HG03095 (cell line): ENCODE measurements around the gene RSBN1L.

Experiments
- ATAC-seq: cut with Tn5 transposase; IDR thresholded peaks from one replicate; pipeline ENCODE4 v1.9.1; 2021; ENCODE audit warnings: moderate library complexity; ENCODE audit not compliant: unreplicated experiment

The RSBN1L gene

GRCh38 chr7:77727936-77728701, 31.9 kb downstream of the RSBN1L start:
- ATAC-seq = no peak

DNA sequence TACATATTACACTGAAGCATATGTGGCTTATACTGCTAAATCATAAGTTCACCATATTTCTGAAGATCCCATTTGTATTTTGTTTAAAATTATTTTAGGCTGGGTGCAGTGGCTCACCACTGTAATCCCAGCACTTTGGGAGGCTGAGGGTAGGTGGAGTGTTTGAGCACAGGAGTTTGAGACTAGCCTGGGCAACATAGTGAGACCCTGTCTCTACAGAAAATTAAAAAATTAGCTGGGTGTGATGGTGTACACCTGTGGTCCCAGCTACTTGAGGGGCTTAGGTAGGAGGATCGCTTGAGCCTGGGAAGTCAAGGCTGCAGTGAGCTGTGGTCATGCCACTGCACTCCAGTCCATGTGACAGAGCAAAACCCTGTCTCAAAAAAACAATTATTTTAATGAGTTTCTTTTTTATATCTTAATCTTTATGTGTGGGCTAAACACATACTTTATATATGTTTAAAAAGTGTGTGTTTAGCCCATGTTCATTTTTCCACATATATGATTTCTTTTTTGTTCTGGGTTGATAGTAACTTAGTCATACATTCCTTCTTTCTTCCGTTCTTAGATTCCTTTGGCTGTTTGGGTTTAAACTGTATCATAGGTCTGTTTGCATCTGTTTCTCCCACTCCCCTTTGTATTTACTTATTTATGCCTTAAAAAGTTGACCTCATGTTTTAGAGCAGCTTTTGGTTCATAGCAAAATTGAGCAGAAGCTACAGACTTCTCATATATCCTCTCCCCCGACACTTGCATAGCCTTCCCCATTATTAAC, 33.5 kb downstream of the RSBN1L start:
- no peak for ATAC-seq

DNA sequence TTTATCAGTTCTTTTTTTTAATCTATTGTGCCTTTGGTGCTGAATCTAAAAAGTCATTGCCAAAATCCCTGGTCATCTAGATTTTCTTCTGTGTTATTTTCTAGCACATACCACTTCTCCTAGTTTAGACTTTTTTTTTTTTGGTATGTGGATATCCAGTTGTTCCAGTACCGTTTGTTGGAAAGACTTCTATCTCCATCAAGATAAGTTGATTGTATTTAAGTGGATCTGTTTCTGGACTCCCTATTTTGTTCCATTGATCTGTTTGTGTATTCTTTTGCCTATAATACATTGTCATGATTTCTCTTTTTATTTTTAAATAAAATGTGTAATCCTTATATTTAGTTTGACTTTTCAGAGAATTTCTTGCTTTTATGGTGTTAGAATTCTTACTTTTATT, 35.5 kb downstream of the RSBN1L start:
- no peak for ATAC-seq

- no peak for ATAC-seq
Measured at GRCh38 chr7:77734659-77735421, 38.6 kb downstream of the RSBN1L start.

DNA sequence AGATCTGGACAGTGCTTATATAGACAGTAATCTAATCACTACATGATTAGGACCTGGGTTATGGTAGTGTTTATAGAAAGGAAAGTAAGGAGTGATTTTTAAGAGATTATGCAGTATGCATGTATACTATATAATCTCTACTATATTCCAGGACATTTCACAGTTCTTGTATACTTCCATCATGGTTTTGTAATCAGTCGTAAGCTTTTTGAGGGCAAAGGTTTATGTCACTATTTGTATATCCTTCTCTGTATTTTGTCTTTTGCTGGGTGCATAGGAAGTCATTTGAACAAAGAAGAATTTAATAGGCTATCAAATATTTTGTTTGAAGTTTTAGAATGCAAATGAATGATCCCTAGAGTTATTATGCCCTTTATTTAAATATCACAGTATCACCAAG, 39.2 kb downstream of the RSBN1L start:
- no peak for ATAC-seq

DNA sequence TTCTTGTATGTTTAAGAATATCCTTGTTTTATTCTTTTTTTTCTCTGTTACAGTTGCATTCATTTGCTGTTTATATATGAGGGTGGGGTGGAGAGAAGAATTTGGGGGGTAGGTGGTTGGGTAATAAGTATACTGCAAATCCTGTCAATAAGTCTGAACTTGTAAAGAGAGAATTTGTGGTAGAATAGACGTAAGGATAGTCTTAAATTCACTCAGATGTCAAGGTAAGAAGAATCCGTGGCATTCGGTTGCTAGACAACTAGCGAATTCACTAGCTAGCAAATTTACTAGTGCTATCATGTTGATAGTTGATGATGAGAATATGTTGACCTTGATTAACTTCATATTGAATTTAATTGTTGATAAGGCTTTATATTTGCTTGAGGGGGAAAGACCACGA, 40.7 kb downstream of the RSBN1L start:
- ATAC-seq = no peak

- ATAC-seq = no peak
Measured at GRCh38 chr7:77738382-77738781, 42.1 kb downstream of the RSBN1L start.

DNA sequence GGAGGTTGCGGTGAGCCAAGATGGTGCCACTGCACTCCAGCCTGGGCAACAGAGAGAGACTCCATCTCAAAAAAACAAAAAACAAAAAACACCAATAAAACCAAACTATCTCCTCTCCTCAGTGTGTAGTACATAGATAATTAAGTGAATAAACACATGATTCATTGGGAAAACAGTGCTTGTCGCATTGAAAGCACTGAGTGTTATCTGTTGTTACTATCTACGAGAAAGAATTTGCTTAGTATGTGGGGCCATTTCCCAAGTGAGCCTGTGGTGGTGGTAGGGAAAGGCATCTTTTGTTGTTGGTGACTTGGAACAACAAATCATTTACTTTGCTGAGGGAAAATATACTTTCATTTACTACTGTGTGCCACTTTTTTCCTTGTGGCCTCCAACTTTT, 42.6 kb downstream of the RSBN1L start:
- no peak for ATAC-seq

GRCh38 chr7:77740257-77740656, 44.0 kb downstream of the RSBN1L start:
- no peak for ATAC-seq

DNA sequence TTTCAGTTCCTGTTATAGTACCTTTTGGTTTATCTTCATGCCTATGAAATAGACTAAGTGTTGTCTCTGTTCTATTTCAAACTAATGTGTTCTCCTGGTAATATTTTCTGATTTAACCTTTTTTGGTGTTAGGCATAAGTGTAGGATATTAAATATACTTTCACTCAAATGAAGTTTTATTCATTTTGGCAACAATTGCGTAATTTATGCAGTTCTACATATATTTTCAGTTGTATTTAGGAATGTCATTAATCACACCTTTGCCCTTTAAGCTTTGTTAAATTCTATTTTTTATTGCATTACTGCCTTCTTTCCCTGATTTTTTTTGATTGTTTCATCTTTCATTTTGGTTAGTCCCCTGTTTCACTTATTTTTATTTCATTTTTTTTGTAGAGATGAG, 47.3 kb downstream of the RSBN1L start:
- ATAC-seq = no peak

DNA sequence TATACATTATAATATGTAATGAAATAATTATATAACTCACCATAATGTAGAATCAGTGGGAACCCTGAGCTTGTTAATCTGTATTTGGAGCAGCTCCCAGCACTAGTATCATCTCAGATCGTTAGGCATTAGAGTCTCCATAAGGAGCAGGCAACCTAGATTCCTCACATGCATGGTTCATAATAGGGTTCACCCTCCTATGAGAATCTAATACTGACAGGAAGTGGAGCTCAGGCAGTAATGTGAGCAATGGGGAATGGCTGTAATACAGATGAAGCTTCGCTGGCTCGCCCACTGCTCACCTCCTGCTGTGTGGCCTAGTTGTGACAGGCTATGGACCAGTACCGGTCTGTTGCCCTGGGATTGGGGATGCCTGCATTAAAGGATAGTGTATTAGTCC, 49.5 kb downstream of the RSBN1L start:
- ATAC-seq = no peak

- ATAC-seq = no peak
Measured at GRCh38 chr7:77746164-77746823, 50.0 kb downstream of the RSBN1L start.

- ATAC-seq = no peak
Measured at GRCh38 chr7:77746824-77747165, 50.5 kb downstream of the RSBN1L start.

DNA sequence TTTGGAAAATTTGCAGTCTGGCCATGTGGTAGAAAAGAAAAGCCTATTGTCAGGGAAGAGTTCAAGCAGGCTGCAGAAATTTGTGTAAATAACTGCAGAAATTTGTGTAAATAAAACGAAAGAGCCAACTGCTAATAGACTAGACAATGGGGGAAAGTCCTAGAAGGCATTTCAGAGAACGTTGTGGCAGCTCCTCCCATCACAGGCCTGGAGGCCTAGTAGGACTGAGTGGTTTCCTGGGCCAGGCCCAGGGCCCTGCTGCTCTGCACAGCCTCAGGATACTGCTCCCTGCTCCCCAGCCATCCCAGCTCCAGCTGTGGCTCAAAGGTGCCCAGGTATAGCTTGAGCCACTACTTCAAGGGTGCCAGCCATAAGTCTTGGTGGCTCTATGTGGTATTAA, 50.9 kb downstream of the RSBN1L start:
- no peak for ATAC-seq

DNA sequence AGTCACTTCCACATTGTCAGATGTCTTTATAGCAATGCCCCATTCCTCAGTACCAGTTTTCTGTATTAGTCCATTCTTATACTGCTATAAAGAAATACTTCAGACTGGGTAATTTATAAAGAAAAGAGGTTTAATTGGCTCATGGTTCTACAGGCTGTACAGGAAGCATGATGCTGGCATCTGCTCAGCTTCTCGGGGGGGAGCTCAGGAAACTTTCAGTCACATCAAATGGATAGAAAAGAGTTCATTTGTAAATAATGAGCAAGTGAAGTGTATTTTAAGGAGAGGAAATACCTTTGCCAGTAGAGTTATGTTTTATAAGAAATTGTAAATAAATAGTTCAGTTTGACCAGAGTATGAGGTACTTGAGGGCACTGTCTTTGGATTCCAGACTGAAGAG, 51.5 kb downstream of the RSBN1L start:
- ATAC-seq = no peak

- no peak for ATAC-seq
Measured at GRCh38 chr7:77752016-77752415, 55.8 kb downstream of the RSBN1L start.

GRCh38 chr7:77753173-77753572, 56.9 kb downstream of the RSBN1L start:
- no peak for ATAC-seq

- peak; percentile 85 for ATAC-seq
Measured at GRCh38 chr7:77757589-77757988, 61.3 kb downstream of the RSBN1L start.

GRCh38 chr7:77759294-77759889, 63.1 kb downstream of the RSBN1L start:
- no peak for ATAC-seq

- no peak for ATAC-seq
Measured at GRCh38 chr7:77760809-77761453, 64.7 kb downstream of the RSBN1L start.
